CD4-positive, alpha-beta T cell (primary cell): Measurements from ENCODE around the gene RPTOR. TPM values are rescaled to one million over a fixed set of nuclear protein-coding genes. Genes with fewer than 3 reads are reported as not detected.

Experiments used
- ATAC-seq: fragments of 200-7000 bp; cut with Tn5 transposase; one replicate; pipeline ENCODE4 v1.10.0; 2022; ENCODE audit warnings: mild to moderate bottlenecking; ENCODE audit not compliant: poor library complexity
- CTCF ChIA-PET: fragments of 350-600 bp; sonication (Branson Sonifier 250); formaldehyde crosslinking; loops from one replicate; lab custom pipeline; 2021; ENCODE audit warnings: antibody characterized with exemption, inconsistent platforms; lab: Charles Lee
- POLR2A ChIA-PET: fragments of 350-600 bp; sonication (Branson Sonifier 250); formaldehyde crosslinking; loops from one replicate; lab custom pipeline; 2021; ENCODE audit warnings: antibody characterized with exemption, inconsistent platforms; lab: Charles Lee
- DNase-seq, 14 experiments: peaks; one replicate each; pipeline ENCODE4 v3.0.0-alpha.2; 2013 to 2020; ENCODE audit warnings: mixed read lengths in 2 of 14
- H3K27ac ChIP-seq, 2 donors: one replicate each; pipeline versions ENCODE4 v1.5.1 to v1.7.0; 2013; ENCODE audit warnings: low read length in 2 of 2, low read depth in 1 of 2, mild to moderate bottlenecking in 1 of 2
- H3K27me3 ChIP-seq, 2 experiments: 1 replicate in 1 of 2; 2 replicates in 1 of 2; pipeline versions ENCODE4 v1.6.1 to v1.7.0; 2013; ENCODE audit warnings: low read length in 2 of 2, control low read depth in 1 of 2, mild to moderate bottlenecking in 1 of 2, moderate library complexity in 1 of 2; ENCODE audit not compliant: insufficient read depth in 2 of 2, control insufficient read depth in 1 of 2
- H3K36me3 ChIP-seq: one replicate; pipeline ENCODE4 v1.6.1; 2013; ENCODE audit warnings: low read length, control low read depth; ENCODE audit not compliant: insufficient read depth
- H3K4me1 ChIP-seq: one replicate; pipeline ENCODE4 v1.6.1; 2013; ENCODE audit warnings: low read length, control low read depth; ENCODE audit not compliant: insufficient read depth
- H3K4me3 ChIP-seq: one replicate; pipeline ENCODE4 v1.5.1; 2013; ENCODE audit warnings: mild to moderate bottlenecking, low read length, moderate library complexity
- H3K9me3 ChIP-seq, 2 experiments: 1 replicate in 1 of 2; 2 replicates in 1 of 2; pipeline versions ENCODE4 v1.6.1 to v1.7.0; 2013; ENCODE audit warnings: low read length in 2 of 2, mild to moderate bottlenecking in 2 of 2, control low read depth in 1 of 2, moderate library complexity in 1 of 2; ENCODE audit not compliant: control insufficient read depth in 1 of 2, insufficient read depth in 1 of 2
- H3K27ac Mint-ChIP-seq: one replicate; pipeline ENCODE4 v1.8.0; 2020; ENCODE audit warnings: mixed read lengths
- H3K27me3 Mint-ChIP-seq: one replicate; pipeline ENCODE4 v1.8.0; 2021; ENCODE audit warnings: mixed read lengths
- H3K36me3 Mint-ChIP-seq: one replicate; pipeline ENCODE4 v1.8.0; 2021; ENCODE audit warnings: low read depth, mixed read lengths
- H3K4me1 Mint-ChIP-seq: one replicate; pipeline ENCODE4 v1.8.0; 2021; ENCODE audit warnings: low read depth, mixed read lengths
- H3K4me3 Mint-ChIP-seq: one replicate; pipeline ENCODE4 v1.8.0; 2020; ENCODE audit warnings: mild to moderate bottlenecking, mixed read lengths
- H3K9me3 Mint-ChIP-seq: one replicate; pipeline ENCODE4 v1.8.0; 2020; ENCODE audit warnings: mixed read lengths
- intact Hi-C, 2 experiments: fragments of 100-400 bp; cut with DNase I in 1 of 2; cut with micrococcal nuclease in 1 of 2; formaldehyde crosslinking; loops; one replicate each; pipeline versions ENCODE4 v1.15.1 to v1.9.0; 2023 to 2025; cut with DNase I, micrococcal nuclease
- total RNA-seq, 174 experiments: library from RNA in 2 of 174; stranded (reverse) in 2 of 174; gene quantifications; one replicate each; pipeline ENCODE4 v1.2.3 and lab custom pipeline; 2021 to 2026
- TF ChIP-seq, protein P1 (sequence below): fragments of 200-600 bp; IDR thresholded peaks from one replicate; pipeline ENCODE4 v1.8.0; 2022; ENCODE audit warnings: antibody characterized with exemption, mild to moderate bottlenecking

The RPTOR gene
- total RNA-seq, 2 experiments from 2014 or later: 45.0 to 47.1 TPM

DNA sequence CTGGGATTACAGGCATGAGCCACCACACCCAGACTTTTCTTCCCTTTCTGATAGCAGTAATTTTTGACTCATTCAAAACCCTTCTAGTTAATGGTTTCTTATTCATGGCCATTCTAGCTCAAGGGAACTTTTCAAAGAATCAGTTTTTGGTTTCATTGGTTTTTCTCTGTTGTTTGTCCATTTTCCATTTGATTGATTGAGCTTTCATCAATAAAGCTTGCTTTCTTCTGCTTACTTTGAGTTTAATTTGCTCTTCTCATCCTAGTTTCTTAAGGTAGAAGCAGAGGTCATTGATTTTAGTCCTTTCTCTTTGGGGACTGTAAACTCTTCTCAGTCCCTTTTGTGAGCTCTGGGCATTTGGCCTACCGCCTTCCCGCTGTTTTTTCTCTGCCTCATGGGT, 365.0 kb downstream of the RPTOR start:
- H3K27me3 ChIP-seq: no peaks in the 10 kb centered on the region
- H3K36me3 ChIP-seq: peaks cover 60% of the 10 kb centered on the region
- no peak overlapping the region for H3K27ac ChIP-seq
- CTCF ChIA-PET: no interaction called here
- H3K36me3 Mint-ChIP-seq: peaks cover 59% of the 10 kb centered on the region
- H3K9me3 Mint-ChIP-seq: no peaks in the 10 kb centered on the region
- POLR2A ChIA-PET: no interaction called here
- intact Hi-C loops: no loop called here
- ATAC-seq: no peak
- H3K9me3 ChIP-seq: peaks cover 0 to 5% of the 10 kb centered on the region in 2 experiments
- no peaks in the 10 kb centered on the region for H3K27me3 Mint-ChIP-seq
- TF ChIP-seq, protein P1, sequence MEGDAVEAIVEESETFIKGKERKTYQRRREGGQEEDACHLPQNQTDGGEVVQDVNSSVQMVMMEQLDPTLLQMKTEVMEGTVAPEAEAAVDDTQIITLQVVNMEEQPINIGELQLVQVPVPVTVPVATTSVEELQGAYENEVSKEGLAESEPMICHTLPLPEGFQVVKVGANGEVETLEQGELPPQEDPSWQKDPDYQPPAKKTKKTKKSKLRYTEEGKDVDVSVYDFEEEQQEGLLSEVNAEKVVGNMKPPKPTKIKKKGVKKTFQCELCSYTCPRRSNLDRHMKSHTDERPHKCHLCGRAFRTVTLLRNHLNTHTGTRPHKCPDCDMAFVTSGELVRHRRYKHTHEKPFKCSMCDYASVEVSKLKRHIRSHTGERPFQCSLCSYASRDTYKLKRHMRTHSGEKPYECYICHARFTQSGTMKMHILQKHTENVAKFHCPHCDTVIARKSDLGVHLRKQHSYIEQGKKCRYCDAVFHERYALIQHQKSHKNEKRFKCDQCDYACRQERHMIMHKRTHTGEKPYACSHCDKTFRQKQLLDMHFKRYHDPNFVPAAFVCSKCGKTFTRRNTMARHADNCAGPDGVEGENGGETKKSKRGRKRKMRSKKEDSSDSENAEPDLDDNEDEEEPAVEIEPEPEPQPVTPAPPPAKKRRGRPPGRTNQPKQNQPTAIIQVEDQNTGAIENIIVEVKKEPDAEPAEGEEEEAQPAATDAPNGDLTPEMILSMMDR: no peak
- H3K4me1 ChIP-seq: no peaks in the 10 kb centered on the region
- no peak for DNase-seq
- H3K4me3 Mint-ChIP-seq: no peak overlapping the region
- H3K4me3 ChIP-seq: no peak overlapping the region
- no peaks in the 10 kb centered on the region for H3K4me1 Mint-ChIP-seq
- H3K27ac Mint-ChIP-seq: no peak overlapping the region

DNA sequence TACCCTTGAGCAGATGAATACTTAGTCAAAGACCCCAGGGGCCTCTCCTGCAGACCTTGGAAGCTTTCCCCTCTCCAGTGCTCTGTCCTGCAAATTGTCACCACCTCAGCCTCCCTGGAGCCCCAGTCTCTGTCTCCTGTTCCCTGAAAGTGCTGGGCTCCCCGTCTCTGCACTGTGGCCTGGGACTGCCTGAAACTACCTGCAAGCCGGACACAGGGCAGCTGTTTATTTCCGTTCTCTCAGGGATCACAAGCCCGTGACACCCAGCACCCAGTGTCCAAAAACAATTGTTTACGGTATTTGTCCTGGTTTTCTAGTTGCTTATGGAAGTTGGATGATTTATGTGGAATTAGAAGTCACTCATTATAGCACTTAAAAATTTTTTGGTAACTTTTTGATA, 365.4 kb downstream of the RPTOR start:
- Mint-ChIP-seq H3K9me3 (no peaks in the 10 kb centered on the region), H3K4me1 (no peaks in the 10 kb centered on the region), H3K36me3 (peaks cover 55% of the 10 kb centered on the region), H3K27me3 (no peaks in the 10 kb centered on the region), H3K4me3 (no peak overlapping the region), H3K27ac (no peak overlapping the region)
- TF ChIP-seq, protein P1: no peak
- Histone ChIP-seq H3K9me3 (peaks cover 0 to 9% of the 10 kb centered on the region in 2 experiments), H3K27ac (no peak overlapping the region), H3K4me3 (no peak overlapping the region), H3K27me3 (no peaks in the 10 kb centered on the region), H3K36me3 (peaks cover 56% of the 10 kb centered on the region), H3K4me1 (no peaks in the 10 kb centered on the region)
- DNase-seq (no peak), ATAC-seq (no peak)
- ChIA-PET CTCF (no interaction called here), POLR2A (no interaction called here)
- intact Hi-C loops: no loop called here

DNA sequence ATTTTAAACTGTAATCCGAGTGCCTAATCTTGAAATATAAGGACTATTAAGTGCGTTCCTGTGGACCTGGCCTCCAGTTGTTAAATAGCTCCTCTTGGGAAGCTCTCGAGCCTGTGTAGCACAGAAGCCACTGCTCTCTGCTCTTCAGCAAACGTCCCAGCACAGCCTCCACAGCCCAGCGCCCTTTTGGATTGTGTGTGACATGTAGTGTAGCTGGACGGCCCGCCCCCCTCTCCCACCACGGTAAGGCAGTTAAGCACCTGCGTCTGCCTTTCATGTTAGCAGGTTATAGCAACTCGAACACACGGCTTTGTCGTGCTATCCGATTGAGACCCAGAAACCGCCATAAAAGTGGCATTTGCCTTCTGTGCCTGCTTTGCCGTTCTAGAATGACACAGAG, 367.8 kb downstream of the RPTOR start:
- ChIA-PET CTCF (interaction anchor here (1.0 kb wide), 1 partner anchor 69 kb away, joined by 3 read pairs; no protein-coding TSS in a partner anchor), POLR2A (no interaction called here)
- no peaks in the 10 kb centered on the region for H3K4me1 ChIP-seq
- peaks cover 44% of the 10 kb centered on the region for H3K36me3 ChIP-seq
- DNase-seq: no peak
- no peak overlapping the region for H3K27ac ChIP-seq
- no peak overlapping the region for H3K4me3 ChIP-seq
- no peaks in the 10 kb centered on the region for H3K4me1 Mint-ChIP-seq
- H3K9me3 Mint-ChIP-seq: no peaks in the 10 kb centered on the region
- intact Hi-C loops: no loop called here
- H3K27me3 ChIP-seq: no peaks in the 10 kb centered on the region
- H3K4me3 Mint-ChIP-seq: no peak overlapping the region
- peaks cover 0 to 10% of the 10 kb centered on the region in 2 experiments for H3K9me3 ChIP-seq
- H3K27me3 Mint-ChIP-seq: no peaks in the 10 kb centered on the region
- no peak for ATAC-seq
- peaks cover 56% of the 10 kb centered on the region for H3K36me3 Mint-ChIP-seq
- TF ChIP-seq, protein P1: no peak
- H3K27ac Mint-ChIP-seq: no peak overlapping the region
